ENCODE measurements around the gene NAMPT.
"Not testable (repeated sequence)": the region's sequence is repeated elsewhere in the genome, so short reads cannot be mapped to it uniquely, and the experiment has no call there.

Gene NAMPT

DNA sequence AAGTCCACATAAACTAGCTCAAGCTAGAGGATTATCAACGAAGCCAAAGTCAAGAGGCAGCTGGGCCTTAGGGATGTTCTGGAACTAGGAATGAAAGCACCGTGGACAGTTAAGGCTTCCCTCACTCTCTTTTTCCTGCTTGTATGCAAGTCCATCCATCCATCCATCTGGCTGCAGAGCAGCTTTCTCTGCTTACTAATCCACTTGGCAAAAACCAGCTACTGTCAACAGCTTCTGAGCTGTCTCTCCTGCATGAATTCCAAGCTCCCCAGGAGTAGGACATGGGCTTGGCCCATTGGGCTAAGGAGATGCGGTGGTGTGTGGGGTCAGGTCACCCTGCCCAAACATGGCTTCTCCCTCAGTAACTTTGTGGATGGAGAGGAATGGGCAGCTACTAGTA is 66.2 kb downstream of the NAMPT start:
- H3K27ac ChIP-seq = no peak overlapping the region
- no peak for TF ChIP-seq ZFX (IDR thresholded peaks at IDR 0.05; ENCODE audit: borderline replicate concordance)
- TF ChIP-seq, protein P1, sequence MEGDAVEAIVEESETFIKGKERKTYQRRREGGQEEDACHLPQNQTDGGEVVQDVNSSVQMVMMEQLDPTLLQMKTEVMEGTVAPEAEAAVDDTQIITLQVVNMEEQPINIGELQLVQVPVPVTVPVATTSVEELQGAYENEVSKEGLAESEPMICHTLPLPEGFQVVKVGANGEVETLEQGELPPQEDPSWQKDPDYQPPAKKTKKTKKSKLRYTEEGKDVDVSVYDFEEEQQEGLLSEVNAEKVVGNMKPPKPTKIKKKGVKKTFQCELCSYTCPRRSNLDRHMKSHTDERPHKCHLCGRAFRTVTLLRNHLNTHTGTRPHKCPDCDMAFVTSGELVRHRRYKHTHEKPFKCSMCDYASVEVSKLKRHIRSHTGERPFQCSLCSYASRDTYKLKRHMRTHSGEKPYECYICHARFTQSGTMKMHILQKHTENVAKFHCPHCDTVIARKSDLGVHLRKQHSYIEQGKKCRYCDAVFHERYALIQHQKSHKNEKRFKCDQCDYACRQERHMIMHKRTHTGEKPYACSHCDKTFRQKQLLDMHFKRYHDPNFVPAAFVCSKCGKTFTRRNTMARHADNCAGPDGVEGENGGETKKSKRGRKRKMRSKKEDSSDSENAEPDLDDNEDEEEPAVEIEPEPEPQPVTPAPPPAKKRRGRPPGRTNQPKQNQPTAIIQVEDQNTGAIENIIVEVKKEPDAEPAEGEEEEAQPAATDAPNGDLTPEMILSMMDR (IDR thresholded peaks at IDR 0.05) = no peak

DNA sequence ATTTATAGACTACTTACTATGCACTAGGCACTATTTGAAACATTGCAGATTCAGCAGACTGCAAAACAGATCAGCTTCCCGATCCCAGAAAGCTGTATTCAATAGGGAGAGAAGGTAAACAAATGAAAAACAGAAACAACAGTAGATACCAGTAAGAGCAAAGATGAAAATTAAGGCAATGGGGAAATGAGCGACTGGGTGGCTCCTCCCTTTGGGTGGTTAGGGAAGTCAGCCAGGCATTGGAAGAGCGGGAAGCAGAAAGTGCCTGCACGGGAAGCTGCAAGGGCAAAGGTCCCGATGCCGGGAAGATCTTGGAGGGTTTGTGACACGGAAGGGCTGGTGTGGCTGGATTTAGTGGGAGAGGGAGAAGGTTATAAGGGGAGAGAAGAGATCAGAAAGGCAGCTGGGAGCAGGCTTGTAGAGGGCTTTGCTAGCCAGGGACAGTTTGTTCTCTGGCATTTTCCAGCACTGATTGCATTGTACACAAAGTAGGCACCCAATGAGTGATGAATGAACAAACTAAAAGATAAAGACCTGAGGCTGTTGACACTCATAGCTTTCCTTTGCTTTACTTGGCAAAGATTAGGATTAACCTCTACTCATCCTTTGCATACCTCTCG is 67.8 kb downstream of the NAMPT start:
- TF ChIP-seq, protein P1 (IDR thresholded peaks at IDR 0.05) = no peak
- no peak for TF ChIP-seq ZFX (IDR thresholded peaks at IDR 0.05; ENCODE audit: borderline replicate concordance)
- peak overlapping the region; percentile 96 for H3K27ac ChIP-seq

DNA sequence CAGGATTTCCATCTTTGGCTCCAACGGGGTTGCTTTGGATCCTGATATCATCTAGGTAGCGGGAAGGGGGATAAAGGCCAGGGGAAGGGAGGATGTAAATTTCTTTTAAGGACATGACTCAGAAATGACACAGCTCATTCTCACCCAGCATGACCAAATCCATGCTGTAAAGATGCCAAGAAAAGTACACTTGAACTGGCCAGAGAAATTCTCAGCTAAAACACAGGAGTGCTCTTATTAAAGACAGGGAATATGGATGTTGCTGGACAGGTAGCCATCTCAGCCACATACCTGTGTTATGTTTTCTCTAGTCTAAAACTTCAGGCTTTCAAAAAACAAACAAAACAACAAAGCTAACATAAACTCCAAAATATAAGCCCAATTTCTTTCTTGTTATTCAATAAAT is 68.3 kb downstream of the NAMPT start:
- H3K27ac ChIP-seq = peak overlapping the region; percentile 96
- no peak for TF ChIP-seq ZFX (IDR thresholded peaks at IDR 0.05; ENCODE audit: borderline replicate concordance)

DNA sequence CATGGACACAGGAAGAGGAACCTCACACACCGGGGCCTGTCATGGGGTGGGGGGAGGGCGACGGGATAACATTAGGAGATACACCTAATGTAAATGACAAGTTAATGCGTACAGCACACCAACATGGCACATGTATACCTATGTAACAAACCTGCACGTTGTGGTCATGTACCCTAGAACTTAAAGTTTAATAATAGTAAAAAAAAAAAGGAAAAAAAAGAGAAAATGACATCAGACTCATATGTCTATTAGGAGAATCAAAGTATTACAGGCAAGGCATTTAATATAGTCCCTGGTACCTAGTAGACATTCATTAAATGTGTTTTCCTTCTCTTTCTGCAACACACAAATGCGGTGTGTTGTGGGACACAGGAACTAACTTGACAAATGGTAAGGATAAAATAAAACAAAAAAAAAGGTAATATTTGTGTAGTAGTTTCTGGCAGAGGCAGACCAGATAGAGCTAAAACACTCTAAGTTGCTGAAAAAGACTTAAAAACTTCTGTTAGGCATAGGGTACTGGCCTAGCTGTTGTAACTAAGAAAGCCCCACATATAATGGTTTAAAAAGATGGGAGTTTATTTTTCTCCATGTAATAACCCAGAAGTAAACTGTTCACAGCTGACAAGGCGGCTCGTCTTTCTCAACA is 68.8 kb downstream of the NAMPT start:
- TF ChIP-seq, protein P1 (IDR thresholded peaks at IDR 0.05) = no peak
- TF ChIP-seq ZFX (IDR thresholded peaks at IDR 0.05; ENCODE audit: borderline replicate concordance) = no peak
- H3K27ac ChIP-seq = peak overlapping the region; percentile 96

DNA sequence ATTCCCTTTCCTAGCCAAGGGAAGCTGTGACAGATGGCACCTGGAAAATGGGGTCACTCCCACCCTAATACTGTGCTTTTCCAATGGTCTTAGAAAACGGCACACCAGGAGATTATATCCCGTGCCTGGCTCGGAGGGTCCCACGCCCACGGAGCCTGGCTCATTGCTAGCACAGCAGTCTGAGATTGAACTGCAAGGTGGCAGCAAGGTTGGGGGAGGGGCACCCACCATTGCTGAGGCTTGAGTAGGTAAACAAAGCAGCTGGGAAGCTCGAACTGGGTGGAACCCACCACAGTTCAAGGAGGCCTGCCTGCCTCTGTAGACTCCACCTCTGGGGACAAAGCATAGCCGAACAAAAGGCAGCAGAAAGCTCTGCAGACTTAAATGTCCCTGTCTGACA is 75.8 kb downstream of the NAMPT start:
- not testable (repeated sequence) for H3K27ac ChIP-seq

- H3K27ac ChIP-seq = peak overlapping the region; percentile 17
- TF ChIP-seq, protein P1 (IDR thresholded peaks at IDR 0.05) = no peak
- TF ChIP-seq ZFX (IDR thresholded peaks at IDR 0.05; ENCODE audit: borderline replicate concordance) = no peak
Measured at GRCh38 chr7:106206826-106207541, 77.8 kb downstream of the NAMPT start.

- H3K27ac ChIP-seq = peak overlapping the region; percentile 17
- no peak for TF ChIP-seq ZFX (IDR thresholded peaks at IDR 0.05; ENCODE audit: borderline replicate concordance)
- TF ChIP-seq, protein P1 (IDR thresholded peaks at IDR 0.05) = no peak
Measured at GRCh38 chr7:106205621-106206222, 79.1 kb downstream of the NAMPT start.

DNA sequence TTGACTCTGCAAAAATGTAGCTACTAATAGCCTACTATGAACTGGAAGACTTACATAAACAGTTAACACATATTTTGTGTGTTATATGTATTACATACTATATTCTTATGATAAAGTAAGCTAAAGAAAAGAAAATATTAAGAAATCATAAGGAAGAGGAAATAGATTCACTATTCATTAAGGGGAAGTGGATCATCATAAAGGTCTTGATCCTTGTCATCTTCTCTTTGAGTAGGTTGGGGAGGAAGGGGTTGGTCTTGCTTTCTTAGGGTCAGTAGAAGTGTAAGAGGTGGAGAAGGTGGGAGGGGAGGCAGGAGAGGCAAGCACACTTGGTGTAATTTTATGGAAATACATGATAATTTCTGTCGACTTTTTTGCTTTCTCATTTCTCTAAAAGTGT is 81.3 kb downstream of the NAMPT start:
- no peak for TF ChIP-seq ZFX (IDR thresholded peaks at IDR 0.05; ENCODE audit: borderline replicate concordance)
- TF ChIP-seq, protein P1 (IDR thresholded peaks at IDR 0.05) = no peak
- H3K27ac ChIP-seq = no peak overlapping the region
